GM23248 (cell line): ENCODE measurements around the gene TRIM58. TPM values are rescaled to one million over a fixed set of nuclear protein-coding genes. Genes with fewer than 3 reads are reported as not detected.

ENCODE experiments used
- DNase-seq: peaks from one replicate; pipeline ENCODE4 v3.0.0-alpha.2; 2015
- H2AFZ ChIP-seq: fragments of 200-600 bp; sonication (generic); 2 replicates; pipeline ENCODE4 v1.6.1; 2016; ENCODE audit warnings: antibody characterized with exemption
- H3F3A ChIP-seq: fragments of 200-600 bp; sonication (generic); 2 replicates; pipeline ENCODE4 v1.6.1; 2016; ENCODE audit warnings: mild to moderate bottlenecking, antibody characterized with exemption, mixed run types; ENCODE audit not compliant: insufficient read depth
- H3K27ac ChIP-seq: fragments of 200-600 bp; sonication (generic); 2 replicates; pipeline ENCODE4 v1.5.1; 2016; ENCODE audit warnings: mild to moderate bottlenecking
- H3K27me3 ChIP-seq: fragments of 200-600 bp; sonication (generic); replicated peaks from 2 replicates; pipeline ENCODE4 v1.6.1; 2016; ENCODE audit warnings: mild to moderate bottlenecking; ENCODE audit not compliant: insufficient read depth
- H3K36me3 ChIP-seq: fragments of 200-600 bp; sonication (generic); 2 replicates; pipeline ENCODE4 v1.6.1; 2016; ENCODE audit warnings: low read depth, mild to moderate bottlenecking
- H3K4me1 ChIP-seq: fragments of 200-600 bp; sonication (generic); 2 replicates; pipeline ENCODE4 v1.6.1; 2016; ENCODE audit warnings: mild to moderate bottlenecking; ENCODE audit not compliant: insufficient read depth
- H3K4me2 ChIP-seq: fragments of 200-600 bp; sonication (generic); one replicate; pipeline ENCODE4 v1.6.1; 2016; ENCODE audit warnings: mild to moderate bottlenecking; ENCODE audit not compliant: unreplicated experiment
- H3K4me3 ChIP-seq: fragments of 200-600 bp; sonication (generic); 2 replicates; pipeline ENCODE4 v1.5.1; 2016; ENCODE audit warnings: mild to moderate bottlenecking
- H3K79me2 ChIP-seq: fragments of 200-600 bp; sonication (generic); 2 replicates; pipeline ENCODE4 v1.6.1; 2016; ENCODE audit warnings: mild to moderate bottlenecking; ENCODE audit not compliant: insufficient read depth
- H3K9ac ChIP-seq: fragments of 200-600 bp; sonication (generic); 2 replicates; pipeline ENCODE4 v1.6.1; 2016; ENCODE audit warnings: mild to moderate bottlenecking
- H3K9me2 ChIP-seq: fragments of 200-600 bp; sonication (generic); 2 replicates; pipeline ENCODE4 v1.6.1; 2016; ENCODE audit warnings: mixed run types, mild to moderate bottlenecking, moderate library complexity; ENCODE audit not compliant: insufficient read depth
- H3K9me3 ChIP-seq: fragments of 200-600 bp; sonication (generic); one replicate; pipeline ENCODE4 v1.6.1; 2017; ENCODE audit warnings: low read depth
- H4K20me1 ChIP-seq: fragments of 200-600 bp; sonication (generic); 2 replicates; pipeline ENCODE4 v1.6.0; 2016; ENCODE audit not compliant: insufficient read depth
- EZH2 ChIP-seq: fragments of 200-600 bp; sonication (generic); IDR thresholded peaks from 2 replicates; pipeline ENCODE4 v1.6.1; 2018; ENCODE audit warnings: antibody characterized with exemption, mild to moderate bottlenecking; ENCODE audit not compliant: insufficient read depth, poor library complexity, severe bottlenecking
- EZH2phosphoT487 ChIP-seq: fragments of 200-600 bp; sonication (generic); IDR thresholded peaks from 2 replicates; pipeline ENCODE4 v1.6.1; 2018; ENCODE audit warnings: antibody characterized with exemption, moderate library complexity, mild to moderate bottlenecking, low read depth; ENCODE audit not compliant: insufficient read depth
- WGBS, 2 experiments: methylation state at CpG; one replicate each; pipeline ENCODE4 v1.1.6; 2015 to 2017; ENCODE audit warnings: low lambda C conversion rate in 2 of 2, low coverage in 1 of 2; ENCODE audit errors: missing lambda C conversion rate in 2 of 2; 5-methylcytosine and 5-hydroxymethylcytosine counted together
- in situ Hi-C: fragments of 300-500 bp; cut with MboI; formaldehyde crosslinking; loops from 2 replicates; pipeline ENCODE4 v1.15.0; 2020
- polyA plus RNA-seq: library from polyadenylated mRNA; unstranded; fragments of >200 nt; fragmentation: Nextera tagmentation; extraction: Ambion mirVana; gene quantifications from 2 replicates; pipeline ENCODE4 v1.2.1, GENCODE V29; 2016
- total RNA-seq: library from RNA; depleted of rRNA; stranded (reverse); fragments of >200 nt; shearing (Covaris generic); gene quantifications from 2 replicates; pipeline ENCODE4 v1.2.3, GENCODE V29; 2014

The TRIM58 gene
- total and polyA plus RNA-seq, 2 experiments from 2014 or later, result not detected

DNA sequence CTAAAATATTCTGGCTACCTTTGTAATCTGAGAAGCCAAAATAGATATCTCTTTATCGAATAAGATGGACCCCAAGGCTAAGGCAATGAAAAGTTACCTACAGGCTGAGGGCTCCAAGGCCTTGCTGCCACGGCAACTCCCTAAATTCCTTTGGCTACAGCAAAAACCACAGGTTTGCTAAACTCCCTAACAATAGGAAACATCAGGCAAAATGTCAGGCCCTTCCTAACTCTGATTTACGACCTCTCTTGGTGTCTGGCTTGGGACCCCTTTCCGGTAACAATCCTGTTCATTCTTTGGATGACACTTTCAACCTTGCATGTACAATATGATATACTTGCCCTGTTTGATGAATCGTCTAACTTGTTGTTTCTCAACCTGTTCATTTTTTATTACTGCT lies 51.8 kb downstream of the TRIM58 start:
- H3K4me2 ChIP-seq, result no peak overlapping the region
- WGBS, 2 experiments, result 26 to 34% methylated on average over 5 of the region's 5 CpGs
- TF ChIP-seq EZH2phosphoT487 (no peak), EZH2 (no peak)

DNA sequence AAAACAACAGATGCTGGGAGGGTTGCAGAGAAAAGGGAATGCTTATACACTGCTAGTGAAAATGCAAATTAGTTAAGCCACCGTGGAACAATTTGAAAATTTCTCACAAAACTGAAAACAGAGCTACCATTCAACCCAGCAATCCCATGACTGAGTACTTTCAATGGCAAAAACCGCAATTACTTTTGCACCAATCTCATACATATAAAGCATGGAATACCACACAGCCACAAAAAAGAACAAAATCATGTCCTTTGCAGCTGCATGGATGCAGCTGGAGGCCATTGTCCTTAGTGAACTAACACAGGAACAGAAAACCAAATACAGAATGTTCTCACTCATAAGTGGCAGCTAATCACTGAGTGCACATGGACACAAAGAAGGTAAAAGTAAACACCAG lies 56.8 kb downstream of the TRIM58 start:
- 3 to 5% methylated on average over 2 of the region's 2 CpGs for WGBS, 2 experiments
- no peak for TF ChIP-seq EZH2
- no peak for TF ChIP-seq EZH2phosphoT487
- H3K79me2 ChIP-seq, result no peaks in the 10 kb centered on the region
- no peak overlapping the region for H3K27ac ChIP-seq
- no peak overlapping the region for H3K9ac ChIP-seq
- H3K4me2 ChIP-seq, result no peak overlapping the region
- in situ Hi-C loops, result no loop called here
- H4K20me1 ChIP-seq, result no peaks in the 10 kb centered on the region
- no peaks in the 10 kb centered on the region for H3K9me3 ChIP-seq
- H3K4me1 ChIP-seq, result no peaks in the 10 kb centered on the region
- no peaks in the 10 kb centered on the region for H3F3A ChIP-seq
- H3K36me3 ChIP-seq, result no peaks in the 10 kb centered on the region
- DNase-seq, result no peak
- H2AFZ ChIP-seq, result no peak overlapping the region
- no peak overlapping the region for H3K4me3 ChIP-seq
- no peaks in the 10 kb centered on the region for H3K9me2 ChIP-seq
- no peaks in the 10 kb centered on the region for H3K27me3 ChIP-seq

More for the DNA sequence above, 51.8 kb downstream of the TRIM58 start:
- Histone ChIP-seq H3K4me1 (no peaks in the 10 kb centered on the region), H3K27me3 (no peaks in the 10 kb centered on the region), H3F3A (no peaks in the 10 kb centered on the region), H3K36me3 (no peaks in the 10 kb centered on the region), H3K79me2 (no peaks in the 10 kb centered on the region), H4K20me1 (no peaks in the 10 kb centered on the region), H3K4me3 (no peak overlapping the region), H3K9me3 (no peaks in the 10 kb centered on the region), H3K9ac (no peak overlapping the region), H3K27ac (no peak overlapping the region), H2AFZ (no peak overlapping the region), H3K9me2 (no peaks in the 10 kb centered on the region)
- in situ Hi-C loops, result no loop called here
- no peak for DNase-seq

DNA sequence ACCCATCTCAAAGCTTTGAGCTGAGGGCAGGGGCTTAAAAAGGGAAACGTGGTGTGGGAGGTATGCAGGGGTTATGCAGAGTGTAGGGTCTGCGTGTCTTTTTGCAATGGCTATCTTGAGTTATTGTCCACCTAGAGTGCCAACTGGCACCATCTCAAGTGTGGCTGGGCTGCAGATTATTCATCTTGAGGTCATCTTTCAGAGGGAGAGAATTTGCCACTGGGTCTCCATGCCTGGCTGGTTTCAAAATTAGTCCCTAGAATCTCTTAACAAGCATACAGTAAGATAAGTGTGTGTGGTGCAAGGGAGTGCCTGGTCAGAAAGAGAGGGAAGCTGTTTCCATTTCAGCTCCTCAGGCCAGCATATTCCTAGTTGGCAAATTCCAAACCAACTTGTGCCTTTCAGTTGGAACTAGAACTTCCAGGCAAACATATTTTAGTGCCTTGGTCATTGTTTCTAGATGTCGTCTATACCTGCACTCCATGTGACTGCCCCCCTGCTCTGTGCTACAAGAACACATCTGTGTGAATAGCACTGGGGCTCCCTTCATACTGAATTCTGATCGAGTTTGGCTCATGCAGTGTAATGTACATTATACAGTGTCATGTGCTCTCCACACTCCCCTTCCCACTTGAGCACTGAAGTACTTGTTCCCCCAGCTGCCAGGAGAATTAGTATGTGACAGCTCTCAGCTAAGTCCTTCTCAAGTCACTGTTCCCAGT lies 58.1 kb downstream of the TRIM58 start:
- no peaks in the 10 kb centered on the region for H3K9me2 ChIP-seq
- 31 to 36% methylated on average over 4 of the region's 4 CpGs for WGBS, 2 experiments
- no peak overlapping the region for H2AFZ ChIP-seq
- TF ChIP-seq EZH2phosphoT487, result no peak
- TF ChIP-seq EZH2, result no peak
- H3K79me2 ChIP-seq, result no peaks in the 10 kb centered on the region
- no peak overlapping the region for H3K27ac ChIP-seq
- H3K9ac ChIP-seq, result no peak overlapping the region
- H3K4me1 ChIP-seq, result no peaks in the 10 kb centered on the region
- no peaks in the 10 kb centered on the region for H4K20me1 ChIP-seq
- H3K9me3 ChIP-seq, result no peaks in the 10 kb centered on the region
- H3K36me3 ChIP-seq, result no peaks in the 10 kb centered on the region
- in situ Hi-C loops, result no loop called here
- no peak overlapping the region for H3K4me3 ChIP-seq
- H3F3A ChIP-seq, result no peaks in the 10 kb centered on the region
- no peak for DNase-seq
- no peaks in the 10 kb centered on the region for H3K27me3 ChIP-seq
- no peak overlapping the region for H3K4me2 ChIP-seq

DNA sequence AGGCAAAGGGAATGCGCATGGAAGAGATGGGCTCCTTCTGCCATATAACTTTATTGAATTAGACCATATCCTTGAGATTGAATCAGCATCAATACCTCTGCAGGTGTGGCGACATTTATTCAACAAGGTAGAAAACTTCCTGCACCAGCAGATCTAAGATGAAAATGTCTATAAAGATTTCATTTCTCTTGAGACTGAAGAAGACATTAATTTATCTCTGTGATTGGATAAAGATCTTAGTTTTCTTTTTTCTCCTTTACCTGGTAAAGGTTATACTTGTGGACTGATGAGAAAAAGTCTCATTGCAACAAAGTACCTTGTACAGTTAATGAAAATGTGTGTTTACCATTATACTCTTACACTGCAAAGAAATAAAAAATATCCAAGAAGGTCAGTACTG lies 63.0 kb downstream of the TRIM58 start, which contains the start of gene OR2T8:
Gene OR2T8, plus strand, starts transcription at position 301 of the 400 bp plus-strand sequence. CDS start 766 bp downstream, outside the sequence.
- no peak within 1 kb of the TSS for H3K4me3 ChIP-seq
- H3K79me2 ChIP-seq, result no peaks in the 10 kb centered on the region
- H3K9me2 ChIP-seq, result no peaks in the 10 kb centered on the region
- H3K4me2 ChIP-seq, result no peak within 1 kb of the TSS
- WGBS, 2 experiments, result 36 to 49% methylated on average over 2 of the region's 2 CpGs
- no peaks in the 10 kb centered on the region for H4K20me1 ChIP-seq
- no peaks in the 10 kb centered on the region for H3K27me3 ChIP-seq
- no peak for DNase-seq
- in situ Hi-C loops, result no loop called here
- H3K9ac ChIP-seq, result no peak within 1 kb of the TSS
- no peaks in the 10 kb centered on the region for H3K36me3 ChIP-seq
- no peaks in the 10 kb centered on the region for H3F3A ChIP-seq
- TF ChIP-seq EZH2phosphoT487 (no peak), EZH2 (no peak)
- H2AFZ ChIP-seq, result no peak within 1 kb of the TSS
- H3K27ac ChIP-seq, result no peak within 1 kb of the TSS
- H3K9me3 ChIP-seq, result no peaks in the 10 kb centered on the region
- H3K4me1 ChIP-seq, result no peaks in the 10 kb centered on the region

DNA sequence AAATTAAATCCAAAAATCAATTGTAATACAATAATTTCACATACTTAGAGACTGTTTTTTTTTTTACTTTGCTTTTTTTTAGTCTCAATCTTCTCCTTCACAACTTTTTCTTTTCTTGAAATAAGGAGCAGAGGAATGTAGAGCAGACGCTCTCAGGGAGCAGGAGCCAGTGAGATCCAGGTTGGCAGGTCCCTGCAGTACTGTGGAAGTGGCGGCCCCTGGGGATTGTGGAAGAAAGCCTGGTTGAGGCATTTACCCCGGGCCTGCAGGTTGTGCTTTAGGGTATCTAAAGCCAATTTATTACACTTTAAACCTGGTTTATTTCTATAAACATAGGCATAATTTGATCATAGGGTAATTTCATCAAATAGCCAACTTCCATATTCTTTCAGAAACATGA lies 67.0 kb downstream of the TRIM58 start:
- H3K9me2 ChIP-seq, result no peaks in the 10 kb centered on the region
- in situ Hi-C loops, result no loop called here
- H3K27ac ChIP-seq, result no peak overlapping the region
- H3K79me2 ChIP-seq, result no peaks in the 10 kb centered on the region
- H3K9ac ChIP-seq, result no peak overlapping the region
- no peaks in the 10 kb centered on the region for H3K9me3 ChIP-seq
- H2AFZ ChIP-seq, result no peak overlapping the region
- no peaks in the 10 kb centered on the region for H3K27me3 ChIP-seq
- DNase-seq, result no peak
- H3K4me1 ChIP-seq, result no peaks in the 10 kb centered on the region
- H4K20me1 ChIP-seq, result no peaks in the 10 kb centered on the region
- H3K36me3 ChIP-seq, result no peaks in the 10 kb centered on the region
- no peaks in the 10 kb centered on the region for H3F3A ChIP-seq
- TF ChIP-seq EZH2, result no peak
- no peak for TF ChIP-seq EZH2phosphoT487
- H3K4me3 ChIP-seq, result no peak overlapping the region
- WGBS, 2 experiments, result 0 to 10% methylated on average over 3 of the region's 3 CpGs
- no peak overlapping the region for H3K4me2 ChIP-seq
